Trophoblast cell (in vitro differentiated cells and primary cell): Measurements from ENCODE around the gene SIPA1L3.

Experiments
- DNase-seq, 2 donors: peaks; one replicate each; pipeline ENCODE4 v3.0.0-alpha.2; 2016
- H2AFZ ChIP-seq: 2 replicates; pipeline ENCODE4 v1.6.1; 2013; ENCODE audit warnings: low read length, moderate library complexity, mild to moderate bottlenecking; ENCODE audit not compliant: insufficient read depth, poor library complexity
- H2AK5ac ChIP-seq: 2 replicates; pipeline ENCODE4 v1.6.1; 2013; ENCODE audit warnings: mild to moderate bottlenecking, low read length
- H2BK120ac ChIP-seq: 2 replicates; pipeline ENCODE4 v1.6.1; 2013; ENCODE audit warnings: low read length, mild to moderate bottlenecking, moderate library complexity; ENCODE audit not compliant: insufficient read depth, poor library complexity
- H2BK12ac ChIP-seq: 2 replicates; pipeline ENCODE4 v1.6.1; 2013; ENCODE audit warnings: mild to moderate bottlenecking, low read length, moderate library complexity
- H2BK5ac ChIP-seq: 2 replicates; pipeline ENCODE4 v1.6.1; 2013; ENCODE audit warnings: low read length, low read depth, moderate library complexity, mild to moderate bottlenecking; ENCODE audit not compliant: poor library complexity
- H3K14ac ChIP-seq: 2 replicates; pipeline ENCODE4 v1.6.1; 2013; ENCODE audit warnings: mild to moderate bottlenecking, low read length
- H3K18ac ChIP-seq: 2 replicates; pipeline ENCODE4 v1.6.1; 2013; ENCODE audit warnings: mild to moderate bottlenecking, low read length
- H3K23ac ChIP-seq: 2 replicates; pipeline ENCODE4 v1.6.1; 2013; ENCODE audit warnings: low read length
- H3K27ac ChIP-seq: 2 replicates; pipeline ENCODE4 v1.5.1; 2013; ENCODE audit warnings: low read depth, mild to moderate bottlenecking, inconsistent platforms, low read length, moderate library complexity
- H3K27me3 ChIP-seq: 2 replicates; pipeline ENCODE4 v1.6.1; 2013; ENCODE audit warnings: inconsistent platforms, mild to moderate bottlenecking, low read length, moderate library complexity; ENCODE audit not compliant: insufficient read depth
- H3K36me3 ChIP-seq, 2 experiments: 1 replicate in 1 of 2; 2 replicates in 1 of 2; pipeline ENCODE4 v1.6.1; 2013; ENCODE audit warnings: low read length in 2 of 2, mild to moderate bottlenecking in 2 of 2, moderate library complexity in 1 of 2; ENCODE audit not compliant: insufficient read depth in 2 of 2, control insufficient read depth in 1 of 2
- H3K4ac ChIP-seq: 2 replicates; pipeline ENCODE4 v1.6.1; 2013; ENCODE audit warnings: low read depth, mild to moderate bottlenecking, low read length, moderate library complexity
- H3K4me1 ChIP-seq, 2 experiments: 1 replicate in 1 of 2; 2 replicates in 1 of 2; pipeline ENCODE4 v1.6.1; 2013; ENCODE audit warnings: low read length in 2 of 2, mild to moderate bottlenecking in 2 of 2, moderate library complexity in 1 of 2; ENCODE audit not compliant: insufficient read depth in 2 of 2, control insufficient read depth in 1 of 2
- H3K4me2 ChIP-seq: 2 replicates; pipeline ENCODE4 v1.6.1; 2013; ENCODE audit warnings: inconsistent platforms, mild to moderate bottlenecking, low read length, moderate library complexity
- H3K4me3 ChIP-seq: 2 replicates; pipeline ENCODE4 v1.5.1; 2013; ENCODE audit warnings: mild to moderate bottlenecking, low read depth, low read length, inconsistent platforms
- H3K79me1 ChIP-seq: one replicate; pipeline ENCODE4 v1.6.1; 2013; ENCODE audit warnings: low read length
- H3K79me2 ChIP-seq: 2 replicates; pipeline ENCODE4 v1.6.1; 2013; ENCODE audit warnings: low read length, mild to moderate bottlenecking; ENCODE audit not compliant: control insufficient read depth, insufficient read depth, poor library complexity
- H3K9ac ChIP-seq: 2 replicates; pipeline ENCODE4 v1.6.1; 2013; ENCODE audit warnings: mild to moderate bottlenecking, low read length
- H3K9me3 ChIP-seq: 2 replicates; pipeline ENCODE4 v1.6.1; 2013; ENCODE audit warnings: low read depth, mild to moderate bottlenecking, control low read depth, inconsistent platforms, low read length; ENCODE audit not compliant: insufficient read depth
- H4K12ac ChIP-seq: 2 replicates; pipeline ENCODE4 v1.6.1; 2013; ENCODE audit warnings: low read depth, mild to moderate bottlenecking, low read length, moderate library complexity
- H4K8ac ChIP-seq: 2 replicates; pipeline ENCODE4 v1.6.1; 2013; ENCODE audit warnings: low read depth, mild to moderate bottlenecking, low read length, moderate library complexity
- H4K91ac ChIP-seq: one replicate; pipeline ENCODE4 v1.6.1; 2013; ENCODE audit warnings: low read depth, mild to moderate bottlenecking, low read length, moderate library complexity
- WGBS: extraction: QIAGEN DNeasy Blood & Tissue Kit; methylation state at CpG from one replicate; pipeline ENCODE4 v1.1.7; 2013; ENCODE audit warnings: missing lambda C conversion rate; ENCODE audit not compliant: insufficient read length, insufficient coverage; ENCODE audit errors: extremely low coverage; 5-methylcytosine and 5-hydroxymethylcytosine counted together

SIPA1L3 gene

GRCh38 chr19:37991841-37992248, 84.8 kb downstream of the SIPA1L3 start:
- Histone ChIP-seq H3K4me1 (peaks cover 27 to 32% of the 10 kb centered on the region in 2 experiments), H2BK5ac (no peak overlapping the region), H3K27ac (no peak overlapping the region), H3K9me3 (no peaks in the 10 kb centered on the region), H3K36me3 (no peaks in the 10 kb centered on the region), H3K14ac (no peak overlapping the region), H3K79me2 (no peaks in the 10 kb centered on the region), H3K4me3 (no peak overlapping the region), H2AFZ (no peak overlapping the region), H4K12ac (no peak overlapping the region), H4K91ac (peak overlapping the region; percentile 2), H3K4me2 (peak overlapping the region; percentile 13), H2BK120ac (no peak overlapping the region), H3K23ac (no peak overlapping the region), H2AK5ac (no peak overlapping the region), H3K27me3 (no peaks in the 10 kb centered on the region), H4K8ac (no peak overlapping the region), H3K18ac (no peak overlapping the region), H3K9ac (no peak overlapping the region), H2BK12ac (no peak overlapping the region), H3K4ac (no peak overlapping the region), H3K79me1 (no peaks in the 10 kb centered on the region)
- WGBS: no CpG with 5 or more reads among the region's 4 CpGs
- DNase-seq: peak; percentile 89 to 93

DNA sequence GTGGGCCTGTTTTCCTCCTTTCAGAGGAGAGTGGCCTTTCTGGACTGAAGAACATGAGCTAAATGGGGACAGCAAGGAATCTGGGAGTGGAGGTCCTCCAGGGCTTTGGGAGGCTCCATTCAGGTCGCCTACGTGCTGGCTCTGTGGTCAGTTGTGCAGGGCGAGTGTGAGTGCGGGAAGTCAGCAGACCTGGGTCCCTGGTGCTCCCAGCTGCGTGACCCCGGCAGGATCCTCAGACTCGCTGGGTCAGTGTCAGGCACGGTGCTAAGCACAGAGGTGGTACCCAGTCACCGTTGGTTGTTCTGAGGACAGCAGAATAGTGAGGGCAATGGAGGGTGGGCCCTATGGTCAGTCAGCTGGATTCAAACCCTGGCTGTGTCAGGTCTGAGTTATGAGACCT, 85.8 kb downstream of the SIPA1L3 start:
- Histone ChIP-seq H2AK5ac (no peak overlapping the region), H4K8ac (no peak overlapping the region), H3K4me2 (no peak overlapping the region), H3K18ac (no peak overlapping the region), H4K91ac (peak overlapping the region; percentile 6), H3K27ac (no peak overlapping the region), H2BK12ac (no peak overlapping the region), H3K79me2 (no peaks in the 10 kb centered on the region), H3K4me1 (peaks cover 27 to 32% of the 10 kb centered on the region in 2 experiments), H3K36me3 (no peaks in the 10 kb centered on the region), H3K9me3 (no peaks in the 10 kb centered on the region), H3K79me1 (no peaks in the 10 kb centered on the region), H4K12ac (no peak overlapping the region), H3K4me3 (no peak overlapping the region), H3K27me3 (no peaks in the 10 kb centered on the region), H2AFZ (no peak overlapping the region), H3K9ac (no peak overlapping the region), H3K23ac (no peak overlapping the region), H2BK5ac (no peak overlapping the region), H2BK120ac (no peak overlapping the region), H3K4ac (no peak overlapping the region), H3K14ac (no peak overlapping the region)
- WGBS: no CpG with 5 or more reads among the region's 9 CpGs
- DNase-seq: no peak

DNA sequence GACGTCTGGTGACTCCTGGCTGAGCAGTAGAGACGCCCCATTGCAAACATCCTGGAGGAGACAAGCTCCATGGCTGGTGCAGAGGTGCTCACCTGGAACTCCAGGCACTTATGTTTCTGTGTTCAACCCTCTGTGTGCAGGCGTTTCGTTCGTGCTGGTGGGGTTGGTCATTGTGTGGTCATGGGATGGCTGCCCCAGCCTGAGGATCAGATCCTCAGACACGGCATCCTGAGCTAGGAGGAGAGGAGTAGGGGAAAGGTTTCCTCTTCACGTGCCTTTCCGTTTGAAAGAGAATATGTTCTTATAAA, 87.8 kb downstream of the SIPA1L3 start:
- H2BK12ac ChIP-seq: no peak overlapping the region
- H3K27ac ChIP-seq: no peak overlapping the region
- no peak overlapping the region for H3K14ac ChIP-seq
- no peaks in the 10 kb centered on the region for H3K79me2 ChIP-seq
- no peak overlapping the region for H3K23ac ChIP-seq
- H3K9ac ChIP-seq: no peak overlapping the region
- no peaks in the 10 kb centered on the region for H3K36me3 ChIP-seq
- WGBS: no CpG with 5 or more reads among the region's 8 CpGs
- no peak overlapping the region for H2AFZ ChIP-seq
- no peak overlapping the region for H4K12ac ChIP-seq
- no peaks in the 10 kb centered on the region for H3K27me3 ChIP-seq
- H3K18ac ChIP-seq: no peak overlapping the region
- H4K8ac ChIP-seq: no peak overlapping the region
- H4K91ac ChIP-seq: no peak overlapping the region
- H3K4ac ChIP-seq: no peak overlapping the region
- no peak overlapping the region for H3K4me2 ChIP-seq
- H3K9me3 ChIP-seq: peaks cover 3% of the 10 kb centered on the region
- no peak overlapping the region for H2BK5ac ChIP-seq
- H3K79me1 ChIP-seq: no peaks in the 10 kb centered on the region
- no peak for DNase-seq
- no peak overlapping the region for H3K4me3 ChIP-seq
- peaks cover 22 to 29% of the 10 kb centered on the region in 2 experiments for H3K4me1 ChIP-seq
- H2BK120ac ChIP-seq: no peak overlapping the region
- no peak overlapping the region for H2AK5ac ChIP-seq

DNA sequence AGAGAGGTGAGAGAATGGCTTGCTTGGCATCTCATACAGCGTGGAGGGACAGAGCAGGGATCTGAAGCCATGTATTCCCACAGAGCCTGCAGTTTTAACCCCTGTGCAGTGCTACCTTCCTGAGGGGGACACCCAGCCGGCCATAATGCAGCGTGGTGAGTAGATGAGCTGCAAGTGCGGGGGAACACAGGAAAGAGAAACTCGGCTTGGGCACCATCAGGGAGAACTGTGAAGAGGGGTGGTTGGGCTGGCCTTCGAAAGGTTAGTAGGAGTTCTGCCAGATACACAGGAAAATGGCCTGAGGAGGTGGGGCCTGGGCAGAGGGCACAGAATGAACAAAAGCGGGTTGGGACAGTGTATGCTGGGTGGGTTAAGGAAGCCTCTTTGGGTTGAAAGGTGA, 88.3 kb downstream of the SIPA1L3 start:
- no peaks in the 10 kb centered on the region for H3K79me2 ChIP-seq
- H3K9ac ChIP-seq: no peak overlapping the region
- no peak overlapping the region for H2AFZ ChIP-seq
- H4K8ac ChIP-seq: no peak overlapping the region
- no peak overlapping the region for H2BK5ac ChIP-seq
- no peaks in the 10 kb centered on the region for H3K79me1 ChIP-seq
- no peak overlapping the region for H3K23ac ChIP-seq
- H3K4me3 ChIP-seq: no peak overlapping the region
- no peak overlapping the region for H4K12ac ChIP-seq
- no peaks in the 10 kb centered on the region for H3K27me3 ChIP-seq
- no peak overlapping the region for H3K4ac ChIP-seq
- H3K27ac ChIP-seq: no peak overlapping the region
- H2BK12ac ChIP-seq: no peak overlapping the region
- H3K14ac ChIP-seq: no peak overlapping the region
- H3K36me3 ChIP-seq: no peaks in the 10 kb centered on the region
- H3K4me1 ChIP-seq: peaks cover 17 to 24% of the 10 kb centered on the region in 2 experiments
- peaks cover 3% of the 10 kb centered on the region for H3K9me3 ChIP-seq
- no peak overlapping the region for H3K4me2 ChIP-seq
- no peak for DNase-seq
- no peak overlapping the region for H2BK120ac ChIP-seq
- no CpG with 5 or more reads among the region's 7 CpGs for WGBS
- H4K91ac ChIP-seq: no peak overlapping the region
- H3K18ac ChIP-seq: no peak overlapping the region
- H2AK5ac ChIP-seq: no peak overlapping the region
